ENCODE measurements around the gene SAP30BP. TPM values are rescaled to one million over a fixed set of nuclear protein-coding genes. Genes with fewer than 3 reads are reported as not detected.

Gene SAP30BP
- total and polyA plus RNA-seq, 2 donors (not counting 3 experiments of a cell fraction or from before 2014, with no cell fraction given), result 116 to 151 TPM

DNA sequence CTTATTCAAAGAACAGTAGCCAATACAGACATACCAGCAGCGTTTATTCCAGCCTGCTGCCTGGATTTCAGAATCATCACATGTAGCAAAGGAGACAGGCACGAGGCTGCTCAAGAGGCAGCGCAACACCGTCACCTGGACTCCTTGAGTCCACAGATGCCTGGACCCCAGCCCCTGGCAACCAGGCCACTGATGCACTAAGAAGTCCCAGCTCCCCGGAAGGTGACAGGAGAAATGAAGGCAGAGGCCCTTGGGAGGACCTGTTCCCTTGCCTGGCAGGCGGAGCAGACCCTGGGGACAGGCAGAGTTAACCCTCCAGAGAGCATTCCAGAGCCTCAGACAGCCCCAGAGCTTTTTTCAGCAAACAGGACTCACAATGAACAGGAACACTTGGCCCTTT, 17.5 kb upstream of the SAP30BP start:
- Histone ChIP-seq H3K27ac (ENCODE audit: insufficient read depth, low read depth, low read length) (no peak overlapping the region), H3K9me3 (replicated peaks; ENCODE audit: control insufficient read depth, insufficient read depth, low read length) (no peaks in the 10 kb centered on the region), H3K79me2 (ENCODE audit: control insufficient read depth, insufficient read depth, low read length) (no peaks in the 10 kb centered on the region), H3K4me1 (ENCODE audit: control insufficient read depth, extremely low read depth, insufficient read depth, low read length) (peaks cover 24% of the 10 kb centered on the region), H3K9ac (replicated peaks; ENCODE audit: extremely low read depth, insufficient read depth, low read length) (no peak overlapping the region), H2AFZ (ENCODE audit: low read depth, low read length) (no peak overlapping the region), H4K20me1 (replicated peaks; ENCODE audit: control insufficient read depth, extremely low read depth, insufficient read depth, low read length) (no peaks in the 10 kb centered on the region), H3K27me3 (ENCODE audit: control insufficient read depth in 2 of 2, insufficient read depth in 2 of 2, low read length in 2 of 2) (no peaks in the 10 kb centered on the region), H3K9me1 (replicated peaks; ENCODE audit: control insufficient read depth, extremely low read depth, insufficient read depth, low read length) (no peaks in the 10 kb centered on the region), H3K4me2 (ENCODE audit: insufficient read depth, low read length) (no peak overlapping the region), H3K4me3 (replicated peaks in 1 of 3; ENCODE audit: insufficient read depth in 1 of 3, low read depth in 1 of 3, low read length in 3 of 3) (no peak overlapping the region), H3K36me3 (ENCODE audit: control insufficient read depth in 2 of 2, extremely low read depth in 1 of 2, insufficient read depth in 2 of 2, low read length in 2 of 2) (peaks cover 6 to 8% of the 10 kb centered on the region in 2 experiments)
- DNase-seq (ENCODE audit: low read depth, low spot score) (no peak), FAIRE-seq (no peak)
- intact Hi-C loops (cut with micrococcal nuclease) (no loop called here), dilution Hi-C loops (cut with MboI; ENCODE audit: extremely low pct_ligation_motif_present, low sequenced_read_pairs) (no loop called here)
- BruUV-seq (replicated peaks), result no TSS peak
- ChIA-PET POLR2A (no interaction called here), CTCF (interaction anchor here (0.9 to 19.2 kb wide), 5 partner anchors 14 to 100 kb away, joined by 3 to 446 read pairs (median 6); partner anchors contain the start of gene SMIM5)
- no peak for TF ChIP-seq POLR2A (IDR thresholded peaks at IDR 0.05; ENCODE audit: low read depth, low read length)
- TF ChIP-seq, protein P1, sequence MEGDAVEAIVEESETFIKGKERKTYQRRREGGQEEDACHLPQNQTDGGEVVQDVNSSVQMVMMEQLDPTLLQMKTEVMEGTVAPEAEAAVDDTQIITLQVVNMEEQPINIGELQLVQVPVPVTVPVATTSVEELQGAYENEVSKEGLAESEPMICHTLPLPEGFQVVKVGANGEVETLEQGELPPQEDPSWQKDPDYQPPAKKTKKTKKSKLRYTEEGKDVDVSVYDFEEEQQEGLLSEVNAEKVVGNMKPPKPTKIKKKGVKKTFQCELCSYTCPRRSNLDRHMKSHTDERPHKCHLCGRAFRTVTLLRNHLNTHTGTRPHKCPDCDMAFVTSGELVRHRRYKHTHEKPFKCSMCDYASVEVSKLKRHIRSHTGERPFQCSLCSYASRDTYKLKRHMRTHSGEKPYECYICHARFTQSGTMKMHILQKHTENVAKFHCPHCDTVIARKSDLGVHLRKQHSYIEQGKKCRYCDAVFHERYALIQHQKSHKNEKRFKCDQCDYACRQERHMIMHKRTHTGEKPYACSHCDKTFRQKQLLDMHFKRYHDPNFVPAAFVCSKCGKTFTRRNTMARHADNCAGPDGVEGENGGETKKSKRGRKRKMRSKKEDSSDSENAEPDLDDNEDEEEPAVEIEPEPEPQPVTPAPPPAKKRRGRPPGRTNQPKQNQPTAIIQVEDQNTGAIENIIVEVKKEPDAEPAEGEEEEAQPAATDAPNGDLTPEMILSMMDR (IDR thresholded peaks at IDR 0.05; ENCODE audit: extremely low read depth in 1 of 2, insufficient read depth in 1 of 2, low read depth in 1 of 2, low read length in 2 of 2), result no peak
- TF ChIP-seq EZH2 (IDR thresholded peaks at IDR 0.05; ENCODE audit: borderline replicate concordance, low read depth, low read length, severe bottlenecking), result no peak
- no peak for TF ChIP-seq MYC (IDR thresholded peaks at IDR 0.05; ENCODE audit: low read depth, low read length)
- TF ChIP-seq, protein P2, sequence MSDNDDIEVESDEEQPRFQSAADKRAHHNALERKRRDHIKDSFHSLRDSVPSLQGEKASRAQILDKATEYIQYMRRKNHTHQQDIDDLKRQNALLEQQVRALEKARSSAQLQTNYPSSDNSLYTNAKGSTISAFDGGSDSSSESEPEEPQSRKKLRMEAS (IDR thresholded peaks at IDR 0.05; ENCODE audit: insufficient read depth, insufficient read length), result no peak

DNA sequence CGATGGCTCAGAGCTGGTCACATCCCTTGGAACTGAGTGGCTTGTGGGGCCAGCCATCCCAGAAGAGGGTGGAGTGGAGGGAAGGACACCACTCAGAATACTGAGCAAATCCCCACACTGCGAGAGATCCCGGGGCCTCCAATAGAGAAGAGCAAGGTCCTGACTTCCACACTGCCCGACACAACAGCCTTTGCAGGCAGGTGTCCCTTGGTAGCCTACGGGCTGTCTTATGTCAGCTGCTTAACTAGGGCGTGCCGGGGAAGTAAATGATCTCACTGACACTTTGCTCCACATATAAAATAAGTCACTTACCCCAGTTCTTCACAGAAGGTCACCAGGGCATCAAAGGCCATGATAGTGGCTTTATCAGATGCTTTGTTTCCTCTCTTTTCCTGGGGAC, 16.3 kb upstream of the SAP30BP start:
- H3K4me2 ChIP-seq (ENCODE audit: insufficient read depth, low read length), result no peak overlapping the region
- DNase-seq (ENCODE audit: low read depth, low spot score) (no peak), FAIRE-seq (no peak)
- BruUV-seq (replicated peaks), result no TSS peak
- H3K27me3 ChIP-seq (ENCODE audit: control insufficient read depth in 2 of 2, insufficient read depth in 2 of 2, low read length in 2 of 2), result no peaks in the 10 kb centered on the region
- H3K9me1 ChIP-seq (replicated peaks; ENCODE audit: control insufficient read depth, extremely low read depth, insufficient read depth, low read length), result no peaks in the 10 kb centered on the region
- H3K79me2 ChIP-seq (ENCODE audit: control insufficient read depth, insufficient read depth, low read length), result no peaks in the 10 kb centered on the region
- H3K9me3 ChIP-seq (replicated peaks; ENCODE audit: control insufficient read depth, insufficient read depth, low read length), result no peaks in the 10 kb centered on the region
- dilution Hi-C loops (cut with MboI; ENCODE audit: extremely low pct_ligation_motif_present, low sequenced_read_pairs), result no loop called here
- intact Hi-C loops (cut with micrococcal nuclease), result no loop called here
- no peak overlapping the region for H3K4me3 ChIP-seq (replicated peaks in 1 of 3; ENCODE audit: insufficient read depth in 1 of 3, low read depth in 1 of 3, low read length in 3 of 3)
- TF ChIP-seq FOS (IDR thresholded peaks at IDR 0.05; ENCODE audit: borderline replicate concordance, insufficient read depth, low read length) (no peak), EZH2 (IDR thresholded peaks at IDR 0.05; ENCODE audit: borderline replicate concordance, low read depth, low read length, severe bottlenecking) (no peak)
- H2AFZ ChIP-seq (ENCODE audit: low read depth, low read length), result no peak overlapping the region
- ChIA-PET POLR2A (no interaction called here), CTCF (interaction anchor here (1.1 to 19.2 kb wide), 8 partner anchors 9 to 98 kb away, joined by 3 to 446 read pairs (median 11); partner anchors contain the start of gene SMIM5)
- peaks cover 15% of the 10 kb centered on the region for H3K4me1 ChIP-seq (ENCODE audit: control insufficient read depth, extremely low read depth, insufficient read depth, low read length)
- H4K20me1 ChIP-seq (replicated peaks; ENCODE audit: control insufficient read depth, extremely low read depth, insufficient read depth, low read length), result no peaks in the 10 kb centered on the region
- no peak overlapping the region for H3K27ac ChIP-seq (ENCODE audit: insufficient read depth, low read depth, low read length)
- H3K36me3 ChIP-seq (ENCODE audit: control insufficient read depth in 2 of 2, extremely low read depth in 1 of 2, insufficient read depth in 2 of 2, low read length in 2 of 2), result peaks cover 6 to 8% of the 10 kb centered on the region in 2 experiments
- H3K9ac ChIP-seq (replicated peaks; ENCODE audit: extremely low read depth, insufficient read depth, low read length), result no peak overlapping the region

Data from endothelial cell of umbilical vein (primary cell).